Esophagus muscularis mucosa (tissue), 3 donors: ENCODE results near the gene CDK14.

Experiments
- CTCF ChIP-seq, 3 experiments: fragments of 200-600 bp in 2 of 3; fragments of 450-650 bp in 1 of 3; sonication (generic) in 2 of 3; IDR thresholded peaks; one replicate each; pipeline ENCODE4 v1.5.1; 2017 to 2019; ENCODE audit warnings: antibody characterized with exemption in 3 of 3, mild to moderate bottlenecking in 2 of 3, moderate library complexity in 1 of 3
- EP300 ChIP-seq: sonication (generic); formaldehyde crosslinking; IDR thresholded peaks from one replicate; pipeline ENCODE4 v1.6.1; 2017; ENCODE audit warnings: antibody characterized with exemption

- TF ChIP-seq CTCF (IDR thresholded peaks at IDR 0.05) = no peak
- TF ChIP-seq EP300 = no peak
These were observed 110.1 kb downstream of the CDK14 start for GRCh38 chr7:90706072-90706716.
